Measurements from ENCODE around the gene TMPRSS3. TPM values are rescaled to one million over a fixed set of nuclear protein-coding genes. Genes with fewer than 3 reads are reported as not detected.

The TMPRSS3 gene
- total RNA-seq, 2 experiments from 2014 or later, result 22.3 to 27.4 TPM

DNA sequence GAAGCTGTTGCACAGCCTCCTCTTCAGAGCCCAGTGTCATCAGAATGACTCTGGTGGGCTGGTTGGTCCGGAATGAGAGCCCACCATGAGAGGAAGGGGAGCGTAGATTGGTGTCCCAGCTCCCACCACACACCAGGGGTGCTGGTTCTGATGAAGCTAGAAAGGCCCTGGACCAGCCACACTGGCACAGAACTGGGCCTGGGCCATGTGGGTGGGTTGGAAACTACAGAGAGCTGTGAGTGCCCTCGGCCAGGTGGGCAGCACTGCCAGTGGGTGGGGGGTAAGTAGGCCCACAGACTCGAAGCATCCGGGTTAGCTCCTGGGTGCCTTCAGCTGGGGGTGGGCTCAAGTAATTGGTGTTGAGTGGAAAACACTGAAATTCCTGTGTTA, 17.9 kb downstream of the TMPRSS3 start:
- Mint-ChIP-seq H3K27ac (no peak overlapping the region), H3K36me3 (peaks cover 16% of the 10 kb centered on the region), H3K27me3 (no peaks in the 10 kb centered on the region), H3K4me3 (no peak overlapping the region), H3K9me3 (ENCODE audit: low read depth) (peaks cover 13% of the 10 kb centered on the region), H3K4me1 (peaks cover 24% of the 10 kb centered on the region)
- no peak for DNase-seq
- CTCF ChIA-PET, result interaction anchor here (0.9 kb wide), 1 partner anchor 119 kb away, joined by 4 read pairs; no protein-coding TSS in a partner anchor
- ATAC-seq, result no peak

DNA sequence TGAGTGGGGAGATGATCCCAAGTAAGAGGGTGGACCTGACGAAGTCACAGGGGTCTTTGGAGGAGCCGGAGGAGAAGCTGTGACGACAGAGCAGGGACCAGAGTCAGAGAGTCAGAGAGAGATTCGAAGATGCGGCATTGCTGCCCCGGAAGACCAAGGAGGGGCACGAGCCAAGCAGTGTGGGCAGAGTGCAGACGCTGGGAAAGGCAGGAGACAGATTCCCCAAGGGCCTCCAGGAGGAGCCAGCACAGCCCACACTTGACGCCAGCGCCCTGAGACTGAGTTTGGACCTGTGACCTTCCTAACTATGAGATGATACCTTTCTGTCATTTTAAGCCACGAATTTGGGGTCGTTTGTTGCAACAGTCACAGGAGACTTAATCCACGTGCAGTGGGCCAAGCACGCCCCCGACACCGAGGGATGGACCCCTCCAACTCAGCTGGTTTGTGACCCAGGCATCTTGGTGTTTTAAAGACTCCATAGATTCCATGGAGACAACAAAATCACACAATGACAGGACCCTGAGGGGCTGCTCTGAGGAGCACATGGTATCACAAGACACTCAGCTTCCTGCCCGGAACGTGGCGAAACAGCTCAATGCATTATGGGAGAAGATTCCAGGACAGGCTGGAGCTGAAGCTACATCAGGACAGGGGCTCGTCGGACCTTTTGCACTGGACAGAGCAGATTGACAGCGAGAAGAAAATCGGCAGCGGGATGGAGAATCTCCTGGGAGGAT, 18.5 kb downstream of the TMPRSS3 start:
- Mint-ChIP-seq H3K27me3 (no peaks in the 10 kb centered on the region), H3K4me1 (peaks cover 26% of the 10 kb centered on the region), H3K9me3 (ENCODE audit: low read depth) (peaks cover 9% of the 10 kb centered on the region), H3K36me3 (peaks cover 10% of the 10 kb centered on the region), H3K27ac (no peak overlapping the region), H3K4me3 (no peak overlapping the region)
- CTCF ChIA-PET, result interaction anchor here (0.9 kb wide), 1 partner anchor 119 kb away, joined by 4 read pairs; no protein-coding TSS in a partner anchor
- ATAC-seq (no peak), DNase-seq (no peak)

- H3K4me1 Mint-ChIP-seq, result peaks cover 25% of the 10 kb centered on the region
- no peaks in the 10 kb centered on the region for H3K27me3 Mint-ChIP-seq
- H3K9me3 Mint-ChIP-seq (ENCODE audit: low read depth), result peaks cover under 1% of the 10 kb centered on the region
- ATAC-seq, result no peak
- no peak overlapping the region for H3K27ac Mint-ChIP-seq
- no peak overlapping the region for H3K4me3 Mint-ChIP-seq
- CTCF ChIA-PET, result no interaction called here
- DNase-seq, result no peak
- H3K36me3 Mint-ChIP-seq, result peaks cover 4% of the 10 kb centered on the region
Measured at GRCh38 chr21:42376338-42376982, 19.4 kb downstream of the TMPRSS3 start.

DNA sequence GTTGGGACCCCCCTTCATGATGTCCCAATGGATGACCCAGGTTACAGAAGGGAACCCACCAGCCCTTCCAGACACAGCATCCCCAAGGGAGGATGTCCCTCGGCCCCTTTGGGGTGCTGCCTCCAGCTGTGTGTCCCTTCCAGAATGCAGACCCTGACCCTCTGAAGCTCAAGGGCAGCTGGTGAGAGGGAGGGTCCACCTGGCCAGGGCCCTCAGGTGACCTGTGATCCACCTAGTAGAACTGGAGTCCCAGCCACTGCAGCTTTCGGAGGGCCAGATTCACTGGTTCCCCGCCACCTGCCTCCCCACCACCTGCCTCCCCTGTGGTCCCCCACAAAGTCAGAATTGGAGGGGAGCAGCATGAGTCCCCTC, 19.9 kb downstream of the TMPRSS3 start:
- no peaks in the 10 kb centered on the region for H3K27me3 Mint-ChIP-seq
- no peak overlapping the region for H3K27ac Mint-ChIP-seq
- no peak for ATAC-seq
- no peak for DNase-seq
- no peak overlapping the region for H3K4me3 Mint-ChIP-seq
- peaks cover 25% of the 10 kb centered on the region for H3K4me1 Mint-ChIP-seq
- H3K9me3 Mint-ChIP-seq (ENCODE audit: low read depth), result no peaks in the 10 kb centered on the region
- CTCF ChIA-PET, result interaction anchor here (1.0 to 1.9 kb wide), 3 partner anchors 16 to 230 kb away, joined by 3 to 9 read pairs (median 3); no protein-coding TSS in a partner anchor
- peaks cover 3% of the 10 kb centered on the region for H3K36me3 Mint-ChIP-seq

DNA sequence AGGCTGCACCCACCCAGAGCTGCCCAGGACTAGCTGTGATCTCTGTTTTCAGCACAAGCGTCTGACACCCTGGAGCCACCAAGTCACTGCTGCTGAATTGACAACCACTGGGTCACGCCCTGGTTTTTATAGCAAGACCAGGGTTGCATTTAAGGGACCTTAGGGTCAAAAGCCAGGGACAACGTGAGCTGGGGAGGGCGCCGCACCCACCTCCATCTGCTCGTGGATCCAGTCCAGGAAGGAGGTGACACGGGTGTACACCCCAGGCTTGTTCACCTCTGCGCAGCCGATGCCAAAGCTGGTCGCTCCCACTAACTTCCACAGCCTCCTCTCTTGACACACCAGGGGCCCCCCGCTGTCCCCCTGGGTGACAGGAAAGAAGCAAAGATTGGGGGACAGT, 20.3 kb downstream of the TMPRSS3 start:
- no peak for ATAC-seq
- H3K27ac Mint-ChIP-seq, result no peak overlapping the region
- peaks cover 3% of the 10 kb centered on the region for H3K36me3 Mint-ChIP-seq
- H3K27me3 Mint-ChIP-seq, result no peaks in the 10 kb centered on the region
- H3K9me3 Mint-ChIP-seq (ENCODE audit: low read depth), result no peaks in the 10 kb centered on the region
- CTCF ChIA-PET, result interaction anchor here (1.0 to 1.9 kb wide), 3 partner anchors 17 to 230 kb away, joined by 3 to 9 read pairs (median 3); no protein-coding TSS in a partner anchor
- DNase-seq, result no peak
- no peak overlapping the region for H3K4me3 Mint-ChIP-seq
- H3K4me1 Mint-ChIP-seq, result peaks cover 25% of the 10 kb centered on the region

GRCh38 chr21:42374864-42375499, 20.9 kb downstream of the TMPRSS3 start:
- Mint-ChIP-seq H3K36me3 (peaks cover 3% of the 10 kb centered on the region), H3K4me1 (peaks cover 25% of the 10 kb centered on the region), H3K4me3 (no peak overlapping the region), H3K27ac (peak overlapping the region; percentile 73), H3K27me3 (no peaks in the 10 kb centered on the region), H3K9me3 (ENCODE audit: low read depth) (no peaks in the 10 kb centered on the region)
- CTCF ChIA-PET, result interaction anchor here (0.7 to 1.9 kb wide), 5 partner anchors 17 to 229 kb away, joined by 3 to 9 read pairs (median 3); no protein-coding TSS in a partner anchor
- ATAC-seq (peak; percentile 37), DNase-seq (no peak)

GRCh38 chr21:42374457-42374856, 21.4 kb downstream of the TMPRSS3 start:
- peaks cover 3% of the 10 kb centered on the region for H3K36me3 Mint-ChIP-seq
- no peak overlapping the region for H3K4me3 Mint-ChIP-seq
- H3K4me1 Mint-ChIP-seq, result peaks cover 25% of the 10 kb centered on the region
- CTCF ChIA-PET, result interaction anchor here (0.7 to 1.9 kb wide), 3 partner anchors 29 to 152 kb away, joined by 3 to 9 read pairs (median 3); no protein-coding TSS in a partner anchor
- H3K27ac Mint-ChIP-seq, result peak overlapping the region; percentile 73
- no peaks in the 10 kb centered on the region for H3K27me3 Mint-ChIP-seq
- no peaks in the 10 kb centered on the region for H3K9me3 Mint-ChIP-seq (ENCODE audit: low read depth)
- DNase-seq (no peak), ATAC-seq (peak; percentile 35)

DNA sequence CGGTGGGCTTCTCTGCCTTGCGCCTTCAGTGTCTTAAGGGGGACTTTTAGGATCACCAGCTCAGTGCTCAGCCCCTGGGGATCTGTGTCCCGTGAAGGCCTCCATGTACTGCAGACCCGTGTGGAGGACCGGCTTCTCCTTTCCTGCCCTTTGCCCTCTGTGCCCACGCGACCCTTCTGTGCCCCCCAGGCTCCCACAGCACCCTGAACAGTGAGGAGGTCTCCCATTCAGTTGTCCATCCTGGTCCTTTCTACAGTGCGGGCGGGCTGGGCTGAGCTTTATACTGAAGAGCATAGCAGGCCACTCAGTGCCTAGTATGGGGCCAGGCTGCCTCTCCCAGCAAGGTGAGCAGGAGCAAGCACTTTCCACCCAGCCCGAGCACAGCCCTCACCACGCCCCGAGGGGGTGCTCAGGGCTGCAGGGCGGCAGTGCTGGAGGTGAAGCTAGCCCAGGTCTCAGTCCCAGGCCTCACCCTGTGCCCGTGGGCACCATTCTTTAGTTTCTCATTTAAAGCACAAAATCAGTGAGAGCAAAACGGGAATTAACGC, 21.9 kb downstream of the TMPRSS3 start:
- Mint-ChIP-seq H3K36me3 (peaks cover 3% of the 10 kb centered on the region), H3K27me3 (no peaks in the 10 kb centered on the region), H3K4me1 (peaks cover 25% of the 10 kb centered on the region), H3K9me3 (ENCODE audit: low read depth) (no peaks in the 10 kb centered on the region), H3K4me3 (no peak overlapping the region), H3K27ac (peak overlapping the region; percentile 73)
- DNase-seq, result no peak
- CTCF ChIA-PET, result interaction anchor here (0.7 to 1.9 kb wide), 5 partner anchors 29 to 153 kb away, joined by 3 to 9 read pairs (median 3); no protein-coding TSS in a partner anchor
- peak; percentile 32 for ATAC-seq

DNA sequence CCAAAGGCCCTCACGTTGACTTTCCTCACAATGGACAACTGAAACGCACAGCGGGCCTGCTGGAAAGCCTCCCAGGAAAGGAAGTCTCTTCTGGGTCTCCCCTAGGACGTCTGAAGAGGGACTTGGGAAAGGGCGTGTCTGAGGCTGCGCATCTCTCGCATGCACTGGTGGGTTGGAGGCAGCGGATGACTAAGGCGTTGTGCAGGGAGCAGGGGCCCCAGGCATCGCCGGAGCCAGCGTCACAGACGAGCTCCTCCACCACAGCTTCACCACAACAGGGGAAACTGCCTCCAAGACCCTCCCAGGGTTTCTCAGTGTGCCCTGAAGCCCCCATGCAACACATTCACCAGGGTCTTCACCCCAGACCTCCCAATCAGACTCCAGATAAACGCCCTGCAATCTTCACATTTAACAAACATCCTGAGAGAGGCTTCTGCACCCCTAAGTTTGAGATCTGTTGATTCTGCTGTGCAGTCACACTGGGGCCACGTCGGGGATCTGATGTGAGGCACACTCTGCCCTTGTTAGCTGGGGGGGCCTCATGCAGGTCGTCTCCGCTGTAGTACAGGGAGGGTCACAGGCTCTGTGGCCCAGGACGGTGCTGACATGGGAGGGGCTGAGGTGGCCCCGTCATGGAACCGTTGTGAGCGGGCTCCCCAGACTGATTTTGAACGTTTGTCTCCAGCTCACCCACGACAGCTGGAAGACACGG, 22.5 kb downstream of the TMPRSS3 start:
- Mint-ChIP-seq H3K27me3 (no peaks in the 10 kb centered on the region), H3K36me3 (peaks cover 3% of the 10 kb centered on the region), H3K4me1 (peaks cover 26% of the 10 kb centered on the region), H3K27ac (peak overlapping the region; percentile 73), H3K9me3 (ENCODE audit: low read depth) (no peaks in the 10 kb centered on the region), H3K4me3 (no peak overlapping the region)
- ATAC-seq (peak; percentile 70), DNase-seq (peak; percentile 66)
- CTCF ChIA-PET, result interaction anchor here (1.0 kb wide), 2 partner anchors 40 to 51 kb away, joined by 3 to 5 read pairs; no protein-coding TSS in a partner anchor

DNA sequence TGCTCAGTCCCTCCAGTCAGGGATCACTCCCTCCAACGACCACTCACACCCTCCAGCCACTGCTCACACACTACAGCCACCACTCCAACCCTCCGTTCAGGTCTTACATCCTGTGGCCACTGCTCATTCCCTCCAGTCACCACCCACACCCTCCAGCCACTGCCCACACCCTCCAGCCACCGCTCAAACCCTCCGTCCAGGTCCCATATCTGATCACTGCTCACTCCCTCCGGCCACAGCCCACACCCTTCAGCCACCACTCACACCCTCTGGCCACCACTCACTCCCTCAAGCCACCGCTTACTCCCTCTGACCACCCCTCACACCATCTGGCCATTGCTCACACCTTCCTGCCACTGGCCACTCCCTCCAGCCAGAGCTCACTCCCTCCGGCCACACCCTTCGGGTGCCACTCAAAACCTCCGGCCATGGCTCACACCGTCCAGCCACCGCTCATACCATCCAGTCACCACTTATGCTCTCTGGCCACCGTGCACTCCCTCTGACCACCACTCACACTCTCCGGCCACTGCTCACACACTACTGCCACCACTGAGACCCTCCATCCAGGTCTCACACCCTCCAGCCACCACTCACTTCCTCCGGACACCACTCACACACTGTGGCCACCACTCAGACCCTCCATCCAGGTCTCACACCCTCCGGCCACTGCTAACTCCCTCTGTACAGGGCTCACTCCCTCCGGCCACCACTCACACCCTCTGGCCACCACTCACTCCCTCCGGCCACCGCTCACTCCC, 24.8 kb downstream of the TMPRSS3 start:
- CTCF ChIA-PET, result interaction anchor here (1.9 kb wide), 1 partner anchor 11 kb away, joined by 5 read pairs; no protein-coding TSS in a partner anchor
- Mint-ChIP-seq H3K27ac (peak overlapping the region; percentile 37), H3K4me1 (peaks cover 31% of the 10 kb centered on the region), H3K27me3 (no peaks in the 10 kb centered on the region), H3K4me3 (no peak overlapping the region), H3K9me3 (ENCODE audit: low read depth) (no peaks in the 10 kb centered on the region), H3K36me3 (peaks cover 3% of the 10 kb centered on the region)
- no peak for DNase-seq
- no peak for ATAC-seq

DNA sequence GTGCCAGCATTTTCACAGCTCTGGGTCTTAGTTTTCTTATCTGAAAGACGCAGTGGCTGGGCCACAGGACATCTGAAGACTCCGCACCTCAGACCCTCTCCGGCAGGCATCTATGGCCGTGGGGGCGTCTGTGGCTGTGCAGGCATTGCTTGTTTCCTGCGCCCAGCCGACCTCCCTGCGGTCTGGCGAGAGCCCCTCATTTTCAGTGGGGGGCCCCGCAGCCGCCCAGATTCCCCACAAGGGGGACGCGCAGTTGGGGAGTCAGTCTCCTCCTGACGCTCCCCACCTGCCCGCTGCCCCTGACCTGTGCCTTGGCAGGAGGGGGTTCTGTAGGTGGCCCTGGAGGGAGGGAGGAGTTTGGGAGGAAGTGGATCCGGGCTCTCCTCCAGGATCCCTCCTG, 26.0 kb downstream of the TMPRSS3 start:
- CTCF ChIA-PET, result no interaction called here
- ATAC-seq (no peak), DNase-seq (no peak)
- no peak overlapping the region for H3K27ac Mint-ChIP-seq
- H3K36me3 Mint-ChIP-seq, result peaks cover 3% of the 10 kb centered on the region
- peaks cover 27% of the 10 kb centered on the region for H3K4me1 Mint-ChIP-seq
- no peaks in the 10 kb centered on the region for H3K9me3 Mint-ChIP-seq (ENCODE audit: low read depth)
- H3K27me3 Mint-ChIP-seq, result no peaks in the 10 kb centered on the region
- H3K4me3 Mint-ChIP-seq, result no peak overlapping the region
